IMR-90 (cell line): Measurements from ENCODE around the gene LRRC4C. TPM values are rescaled to one million over a fixed set of nuclear protein-coding genes. Genes with fewer than 3 reads are reported as not detected.

ENCODE experiments used
- ATAC-seq: fragments of 200-7000 bp; cut with Tn5 transposase; 2 replicates; pipeline ENCODE4 v1.9.1; 2020; ENCODE audit warnings: low read depth, mild to moderate bottlenecking, moderate library complexity
- BruUV-seq: library from RNA; stranded (reverse); fragments of 400-500 nt; replicated peaks from 2 replicates; lab custom pipeline; 2021; lab: Mats Ljungman, UMichigan
- CTCF ChIA-PET: fragments of 300-600 bp; formaldehyde crosslinking; extraction: SDS; loops from one replicate; lab custom pipeline; 2021; ENCODE audit warnings: antibody characterized with exemption; lab: Yijun Ruan, JAX
- POLR2A ChIA-PET: fragments of 300-600 bp; sonication (Branson Sonifier 250); formaldehyde crosslinking; loops from one replicate; lab custom pipeline; 2022; ENCODE audit warnings: antibody characterized with exemption; ENCODE audit not compliant: unreplicated experiment; lab: Charles Lee
- DNase-seq: peaks from one replicate; pipeline ENCODE4 v3.0.0; 2013
- H2AFZ ChIP-seq: replicated peaks from 2 replicates; pipeline ENCODE3; 2013; ENCODE audit warnings: low read length, mild to moderate bottlenecking; ENCODE audit not compliant: poor library complexity
- H2AK5ac ChIP-seq: 2 replicates; pipeline ENCODE4 v1.6.1; 2013; ENCODE audit warnings: low read depth, low read length, inconsistent platforms
- H2AK9ac ChIP-seq: replicated peaks from 2 replicates; pipeline ENCODE3; 2013; ENCODE audit warnings: mild to moderate bottlenecking, low read depth, low read length, moderate library complexity; ENCODE audit not compliant: poor library complexity
- H2BK120ac ChIP-seq: 2 replicates; pipeline ENCODE4 v1.6.1; 2013; ENCODE audit warnings: low read depth, low read length, inconsistent platforms
- H2BK15ac ChIP-seq: 3 replicates; pipeline ENCODE4 v1.6.1; 2013; ENCODE audit warnings: low read depth, low read length, inconsistent platforms
- H2BK20ac ChIP-seq: 2 replicates; pipeline ENCODE4 v1.6.1; 2013; ENCODE audit warnings: low read depth, mild to moderate bottlenecking, inconsistent platforms, low read length, moderate library complexity
- H2BK5ac ChIP-seq: 2 replicates; pipeline ENCODE4 v1.6.1; 2013; ENCODE audit warnings: mild to moderate bottlenecking, low read depth, low read length, inconsistent platforms; ENCODE audit not compliant: poor library complexity, severe bottlenecking
- H3K14ac ChIP-seq: replicated peaks from 2 replicates; pipeline ENCODE4 v1.6.1; 2013; ENCODE audit warnings: low read depth, low read length, inconsistent platforms
- H3K18ac ChIP-seq: 2 replicates; pipeline ENCODE4 v1.6.1; 2013; ENCODE audit warnings: low read depth, low read length, control low read depth
- H3K23ac ChIP-seq: 2 replicates; pipeline ENCODE4 v1.6.1; 2013; ENCODE audit warnings: low read depth, low read length, inconsistent platforms
- H3K27ac ChIP-seq: 2 replicates; pipeline ENCODE4 v1.5.1; 2013; ENCODE audit warnings: mild to moderate bottlenecking, control low read depth, low read length; ENCODE audit not compliant: insufficient read depth
- H3K27me3 ChIP-seq: 2 replicates; pipeline ENCODE4 v1.6.1; 2013; ENCODE audit warnings: low read length; ENCODE audit not compliant: control insufficient read depth, insufficient read depth
- H3K36me3 ChIP-seq: 2 replicates; pipeline ENCODE4 v1.6.1; 2013; ENCODE audit warnings: low read length, mixed read lengths; ENCODE audit not compliant: control insufficient read depth, insufficient read depth
- H3K4ac ChIP-seq: 2 replicates; pipeline ENCODE4 v1.6.1; 2013; ENCODE audit warnings: low read depth, low read length, inconsistent platforms
- H3K4me1 ChIP-seq: 2 replicates; pipeline ENCODE4 v1.6.1; 2013; ENCODE audit warnings: low read length, mixed read lengths; ENCODE audit not compliant: control insufficient read depth, insufficient read depth
- H3K4me2 ChIP-seq: 2 replicates; pipeline ENCODE4 v1.6.1; 2013; ENCODE audit warnings: low read depth, mild to moderate bottlenecking, control low read depth, low read length, moderate library complexity
- H3K4me3 ChIP-seq: 2 replicates; pipeline ENCODE4 v1.5.1; 2013; ENCODE audit warnings: low read depth, mild to moderate bottlenecking, control low read depth, low read length, moderate library complexity; ENCODE audit not compliant: insufficient read depth
- H3K56ac ChIP-seq: 2 replicates; pipeline ENCODE4 v1.6.1; 2013; ENCODE audit warnings: low read length, inconsistent platforms; ENCODE audit not compliant: insufficient read depth; ENCODE audit errors: extremely low read depth
- H3K79me1 ChIP-seq, 2 experiments: 2 replicates each; pipeline ENCODE4 v1.6.1; 2013; ENCODE audit warnings: low read length in 2 of 2, inconsistent platforms in 1 of 2, low read depth in 1 of 2
- H3K9ac ChIP-seq: 2 replicates; pipeline ENCODE4 v1.6.1; 2013; ENCODE audit warnings: low read depth, low read length, control low read depth
- H3K9me1 ChIP-seq: 2 replicates; pipeline ENCODE4 v1.6.1; 2013; ENCODE audit warnings: low read length, inconsistent platforms; ENCODE audit not compliant: insufficient read depth
- H3K9me3 ChIP-seq: 2 replicates; pipeline ENCODE4 v1.6.1; 2013; ENCODE audit warnings: low read length; ENCODE audit not compliant: control insufficient read depth, insufficient read depth
- H4K20me1 ChIP-seq: 2 replicates; pipeline ENCODE4 v1.6.1; 2013; ENCODE audit warnings: low read length, inconsistent platforms; ENCODE audit not compliant: insufficient read depth
- H4K5ac ChIP-seq: 2 replicates; pipeline ENCODE4 v1.6.1; 2013; ENCODE audit warnings: mild to moderate bottlenecking, low read depth, low read length, control low read depth
- H4K8ac ChIP-seq, 2 experiments: 2 replicates each; pipeline ENCODE4 v1.6.1; 2013; ENCODE audit warnings: low read depth in 2 of 2, low read length in 2 of 2, control low read depth in 1 of 2, inconsistent platforms in 1 of 2
- H4K91ac ChIP-seq: 2 replicates; pipeline ENCODE4 v1.6.1; 2013; ENCODE audit warnings: low read depth, low read length, inconsistent platforms; ENCODE audit not compliant: insufficient read depth
- SMC3 ChIP-seq: fragments of 150-350 bp; IDR thresholded peaks from 2 replicates; pipeline ENCODE4 v1.6.1; 2016; ENCODE audit warnings: low read depth, mild to moderate bottlenecking, antibody characterized with exemption, low read length, moderate library complexity
- dilution Hi-C: fragments of 300-500 bp; cut with HindIII; formaldehyde crosslinking; loops from one replicate; pipeline ENCODE4 v1.14.3; 2018; ENCODE audit warnings: low sequenced_read_pairs; ENCODE audit not compliant: unreplicated experiment
- in situ Hi-C: fragments of 300-500 bp; cut with MboI; formaldehyde crosslinking; loops from 3 replicates; pipeline ENCODE4 v1.14.3; 2019; ENCODE audit warnings: low sequenced_read_pairs, inconsistent platforms, mixed read lengths
- intact Hi-C: fragments of 100-400 bp; cut with micrococcal nuclease; formaldehyde crosslinking; loops from 2 replicates; pipeline ENCODE4 v1.10.0; 2022
- polyA plus RNA-seq, 3 experiments: library from polyadenylated mRNA; depleted of rRNA; stranded (reverse); fragments of >200 nt; gene quantifications; 2 replicates each; pipeline ENCODE4 v1.2.3, GENCODE V29; 2012; ENCODE audit warnings: low replicate concordance in 1 of 3
- total RNA-seq: library from RNA; depleted of rRNA; stranded (reverse); fragments of >200 nt; gene quantifications from 2 replicates; pipeline ENCODE4 v1.2.3, GENCODE V29; 2012
- TF ChIP-seq, protein P1 (sequence below): conservative IDR thresholded peaks from 2 replicates; pipeline ENCODE4 v1.5.1; 2012; ENCODE audit warnings: mild to moderate bottlenecking, low read depth, low read length, improper control_type of control experiment
- TF ChIP-seq, protein P2 (sequence below): fragments of 150-350 bp; IDR thresholded peaks from 2 replicates; pipeline ENCODE4 v1.6.1; 2017; ENCODE audit warnings: mild to moderate bottlenecking, antibody characterized with exemption, low read length, low read depth

Gene LRRC4C
- total and polyA plus RNA-seq, 2 of the 4 experiments (the other 2 are of a cell fraction) = under 0.01 to 0.03 TPM

GRCh38 chr11:40513281-40513680, 946.2 kb downstream of the LRRC4C start:
- Histone ChIP-seq H3K9ac (no peak overlapping the region), H3K4me2 (no peak overlapping the region), H3K79me1 (no peaks in the 10 kb centered on the region), H4K5ac (no peak overlapping the region), H3K4ac (no peak overlapping the region), H2BK15ac (no peak overlapping the region), H3K18ac (no peak overlapping the region), H4K20me1 (no peaks in the 10 kb centered on the region), H2AK9ac (no peak overlapping the region), H3K9me1 (no peaks in the 10 kb centered on the region), H4K91ac (no peak overlapping the region), H2BK5ac (no peak overlapping the region), H3K4me3 (no peak overlapping the region), H3K9me3 (0 out of 2 replicates have a peak, but pooled peaks cover 2% of the 10 kb centered on the region), H2AK5ac (no peak overlapping the region), H2BK20ac (no peak overlapping the region), H4K8ac (no peak overlapping the region), H3K36me3 (no peaks in the 10 kb centered on the region), H3K27me3 (no peaks in the 10 kb centered on the region), H3K27ac (no peak overlapping the region), H3K56ac (no peak overlapping the region), H3K4me1 (no peaks in the 10 kb centered on the region), H3K14ac (no peak overlapping the region), H3K23ac (no peak overlapping the region), H2AFZ (no peak overlapping the region), H2BK120ac (no peak overlapping the region)
- intact Hi-C loops (loop anchor here (5.0 kb wide), 1 partner anchor 51 kb away; no protein-coding TSS in a partner anchor), in situ Hi-C loops (no loop called here), dilution Hi-C loops (no loop called here)
- CTCF ChIA-PET = no interaction called here
- no peak for TF ChIP-seq SMC3
- TF ChIP-seq, protein P1, sequence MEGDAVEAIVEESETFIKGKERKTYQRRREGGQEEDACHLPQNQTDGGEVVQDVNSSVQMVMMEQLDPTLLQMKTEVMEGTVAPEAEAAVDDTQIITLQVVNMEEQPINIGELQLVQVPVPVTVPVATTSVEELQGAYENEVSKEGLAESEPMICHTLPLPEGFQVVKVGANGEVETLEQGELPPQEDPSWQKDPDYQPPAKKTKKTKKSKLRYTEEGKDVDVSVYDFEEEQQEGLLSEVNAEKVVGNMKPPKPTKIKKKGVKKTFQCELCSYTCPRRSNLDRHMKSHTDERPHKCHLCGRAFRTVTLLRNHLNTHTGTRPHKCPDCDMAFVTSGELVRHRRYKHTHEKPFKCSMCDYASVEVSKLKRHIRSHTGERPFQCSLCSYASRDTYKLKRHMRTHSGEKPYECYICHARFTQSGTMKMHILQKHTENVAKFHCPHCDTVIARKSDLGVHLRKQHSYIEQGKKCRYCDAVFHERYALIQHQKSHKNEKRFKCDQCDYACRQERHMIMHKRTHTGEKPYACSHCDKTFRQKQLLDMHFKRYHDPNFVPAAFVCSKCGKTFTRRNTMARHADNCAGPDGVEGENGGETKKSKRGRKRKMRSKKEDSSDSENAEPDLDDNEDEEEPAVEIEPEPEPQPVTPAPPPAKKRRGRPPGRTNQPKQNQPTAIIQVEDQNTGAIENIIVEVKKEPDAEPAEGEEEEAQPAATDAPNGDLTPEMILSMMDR = no peak
- TF ChIP-seq, protein P2, sequence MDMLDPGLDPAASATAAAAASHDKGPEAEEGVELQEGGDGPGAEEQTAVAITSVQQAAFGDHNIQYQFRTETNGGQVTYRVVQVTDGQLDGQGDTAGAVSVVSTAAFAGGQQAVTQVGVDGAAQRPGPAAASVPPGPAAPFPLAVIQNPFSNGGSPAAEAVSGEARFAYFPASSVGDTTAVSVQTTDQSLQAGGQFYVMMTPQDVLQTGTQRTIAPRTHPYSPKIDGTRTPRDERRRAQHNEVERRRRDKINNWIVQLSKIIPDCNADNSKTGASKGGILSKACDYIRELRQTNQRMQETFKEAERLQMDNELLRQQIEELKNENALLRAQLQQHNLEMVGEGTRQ = no peak
- DNase-seq (no peak), ATAC-seq (no peak)
- POLR2A ChIA-PET = no interaction called here
- no TSS peak for BruUV-seq
